CD4-positive, alpha-beta T cell (primary cell): ENCODE measurements around the gene CST6. TPM values are rescaled to one million over a fixed set of nuclear protein-coding genes. Genes with fewer than 3 reads are reported as not detected.

ENCODE experiments used
- ATAC-seq: fragments of 200-7000 bp; cut with Tn5 transposase; one replicate; pipeline ENCODE4 v1.10.0; 2022; ENCODE audit warnings: mild to moderate bottlenecking; ENCODE audit not compliant: poor library complexity
- CTCF ChIA-PET: fragments of 350-600 bp; sonication (Branson Sonifier 250); formaldehyde crosslinking; loops from one replicate; lab custom pipeline; 2021; ENCODE audit warnings: antibody characterized with exemption, inconsistent platforms; lab: Charles Lee
- POLR2A ChIA-PET: fragments of 350-600 bp; sonication (Branson Sonifier 250); formaldehyde crosslinking; loops from one replicate; lab custom pipeline; 2021; ENCODE audit warnings: antibody characterized with exemption, inconsistent platforms; lab: Charles Lee
- DNase-seq, 14 experiments: peaks; one replicate each; pipeline ENCODE4 v3.0.0-alpha.2; 2013 to 2020; ENCODE audit warnings: mixed read lengths in 2 of 14
- H3K27ac ChIP-seq, 2 donors: one replicate each; pipeline versions ENCODE4 v1.5.1 to v1.7.0; 2013; ENCODE audit warnings: low read length in 2 of 2, low read depth in 1 of 2, mild to moderate bottlenecking in 1 of 2
- H3K27me3 ChIP-seq, 2 experiments: 1 replicate in 1 of 2; 2 replicates in 1 of 2; pipeline versions ENCODE4 v1.6.1 to v1.7.0; 2013; ENCODE audit warnings: low read length in 2 of 2, control low read depth in 1 of 2, mild to moderate bottlenecking in 1 of 2, moderate library complexity in 1 of 2; ENCODE audit not compliant: insufficient read depth in 2 of 2, control insufficient read depth in 1 of 2
- H3K36me3 ChIP-seq: one replicate; pipeline ENCODE4 v1.6.1; 2013; ENCODE audit warnings: low read length, control low read depth; ENCODE audit not compliant: insufficient read depth
- H3K4me1 ChIP-seq: one replicate; pipeline ENCODE4 v1.6.1; 2013; ENCODE audit warnings: low read length, control low read depth; ENCODE audit not compliant: insufficient read depth
- H3K4me3 ChIP-seq: one replicate; pipeline ENCODE4 v1.5.1; 2013; ENCODE audit warnings: mild to moderate bottlenecking, low read length, moderate library complexity
- H3K9me3 ChIP-seq, 2 experiments: 1 replicate in 1 of 2; 2 replicates in 1 of 2; pipeline versions ENCODE4 v1.6.1 to v1.7.0; 2013; ENCODE audit warnings: low read length in 2 of 2, mild to moderate bottlenecking in 2 of 2, control low read depth in 1 of 2, moderate library complexity in 1 of 2; ENCODE audit not compliant: control insufficient read depth in 1 of 2, insufficient read depth in 1 of 2
- H3K27ac Mint-ChIP-seq: one replicate; pipeline ENCODE4 v1.8.0; 2020; ENCODE audit warnings: mixed read lengths
- H3K27me3 Mint-ChIP-seq: one replicate; pipeline ENCODE4 v1.8.0; 2021; ENCODE audit warnings: mixed read lengths
- H3K36me3 Mint-ChIP-seq: one replicate; pipeline ENCODE4 v1.8.0; 2021; ENCODE audit warnings: low read depth, mixed read lengths
- H3K4me1 Mint-ChIP-seq: one replicate; pipeline ENCODE4 v1.8.0; 2021; ENCODE audit warnings: low read depth, mixed read lengths
- H3K4me3 Mint-ChIP-seq: one replicate; pipeline ENCODE4 v1.8.0; 2020; ENCODE audit warnings: mild to moderate bottlenecking, mixed read lengths
- H3K9me3 Mint-ChIP-seq: one replicate; pipeline ENCODE4 v1.8.0; 2020; ENCODE audit warnings: mixed read lengths
- intact Hi-C, 2 experiments: fragments of 100-400 bp; cut with DNase I in 1 of 2; cut with micrococcal nuclease in 1 of 2; formaldehyde crosslinking; loops; one replicate each; pipeline versions ENCODE4 v1.15.1 to v1.9.0; 2023 to 2025; cut with DNase I, micrococcal nuclease
- total RNA-seq, 174 experiments: library from RNA in 2 of 174; stranded (reverse) in 2 of 174; gene quantifications; one replicate each; pipeline ENCODE4 v1.2.3 and lab custom pipeline; 2021 to 2026
- TF ChIP-seq, protein P1 (sequence below): fragments of 200-600 bp; IDR thresholded peaks from one replicate; pipeline ENCODE4 v1.8.0; 2022; ENCODE audit warnings: antibody characterized with exemption, mild to moderate bottlenecking

CST6 gene
- total RNA-seq, 2 experiments from 2014 or later, result not detected

DNA sequence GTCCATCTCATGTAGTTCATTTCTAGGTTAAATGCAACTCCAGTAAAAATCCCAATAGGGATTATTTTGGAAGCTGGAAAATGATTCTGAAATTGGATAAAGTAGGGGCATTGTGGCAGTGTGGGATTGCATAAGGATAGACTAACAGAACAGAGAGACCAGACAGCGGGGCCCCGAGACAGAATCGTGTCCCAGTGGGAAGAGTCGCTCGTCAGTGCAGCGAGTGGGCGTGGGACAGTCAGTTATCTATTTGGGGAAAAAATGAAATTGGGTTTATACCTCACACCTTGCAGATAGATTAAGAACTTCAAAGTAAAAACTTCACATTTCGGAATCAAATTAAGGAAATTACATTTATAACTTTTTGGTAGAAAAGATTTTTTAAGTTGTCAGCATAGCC is 39.7 kb upstream of the CST6 start:
- TF ChIP-seq, protein P1, sequence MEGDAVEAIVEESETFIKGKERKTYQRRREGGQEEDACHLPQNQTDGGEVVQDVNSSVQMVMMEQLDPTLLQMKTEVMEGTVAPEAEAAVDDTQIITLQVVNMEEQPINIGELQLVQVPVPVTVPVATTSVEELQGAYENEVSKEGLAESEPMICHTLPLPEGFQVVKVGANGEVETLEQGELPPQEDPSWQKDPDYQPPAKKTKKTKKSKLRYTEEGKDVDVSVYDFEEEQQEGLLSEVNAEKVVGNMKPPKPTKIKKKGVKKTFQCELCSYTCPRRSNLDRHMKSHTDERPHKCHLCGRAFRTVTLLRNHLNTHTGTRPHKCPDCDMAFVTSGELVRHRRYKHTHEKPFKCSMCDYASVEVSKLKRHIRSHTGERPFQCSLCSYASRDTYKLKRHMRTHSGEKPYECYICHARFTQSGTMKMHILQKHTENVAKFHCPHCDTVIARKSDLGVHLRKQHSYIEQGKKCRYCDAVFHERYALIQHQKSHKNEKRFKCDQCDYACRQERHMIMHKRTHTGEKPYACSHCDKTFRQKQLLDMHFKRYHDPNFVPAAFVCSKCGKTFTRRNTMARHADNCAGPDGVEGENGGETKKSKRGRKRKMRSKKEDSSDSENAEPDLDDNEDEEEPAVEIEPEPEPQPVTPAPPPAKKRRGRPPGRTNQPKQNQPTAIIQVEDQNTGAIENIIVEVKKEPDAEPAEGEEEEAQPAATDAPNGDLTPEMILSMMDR, result no peak
- Histone ChIP-seq H3K36me3 (peaks cover 73% of the 10 kb centered on the region), H3K27me3 (no peaks in the 10 kb centered on the region), H3K4me3 (no peak overlapping the region), H3K27ac (no peak overlapping the region), H3K9me3 (no peaks in the 10 kb centered on the region), H3K4me1 (no peaks in the 10 kb centered on the region)
- Mint-ChIP-seq H3K4me3 (no peak overlapping the region), H3K36me3 (peaks cover 77% of the 10 kb centered on the region), H3K27me3 (no peaks in the 10 kb centered on the region), H3K9me3 (no peaks in the 10 kb centered on the region), H3K4me1 (no peaks in the 10 kb centered on the region), H3K27ac (peak overlapping the region; percentile 1)
- ChIA-PET CTCF (interaction anchor here (1.4 kb wide), 1 partner anchor 88 kb away, joined by 3 read pairs; no protein-coding TSS in a partner anchor), POLR2A (interaction anchor here (0.6 to 1.3 kb wide), 2 partner anchors 82 to 110 kb away, joined by 3 to 5 read pairs; partner anchors contain the start of gene CCDC85B)
- DNase-seq (no peak), ATAC-seq (no peak)
- intact Hi-C loops, result no loop called here

DNA sequence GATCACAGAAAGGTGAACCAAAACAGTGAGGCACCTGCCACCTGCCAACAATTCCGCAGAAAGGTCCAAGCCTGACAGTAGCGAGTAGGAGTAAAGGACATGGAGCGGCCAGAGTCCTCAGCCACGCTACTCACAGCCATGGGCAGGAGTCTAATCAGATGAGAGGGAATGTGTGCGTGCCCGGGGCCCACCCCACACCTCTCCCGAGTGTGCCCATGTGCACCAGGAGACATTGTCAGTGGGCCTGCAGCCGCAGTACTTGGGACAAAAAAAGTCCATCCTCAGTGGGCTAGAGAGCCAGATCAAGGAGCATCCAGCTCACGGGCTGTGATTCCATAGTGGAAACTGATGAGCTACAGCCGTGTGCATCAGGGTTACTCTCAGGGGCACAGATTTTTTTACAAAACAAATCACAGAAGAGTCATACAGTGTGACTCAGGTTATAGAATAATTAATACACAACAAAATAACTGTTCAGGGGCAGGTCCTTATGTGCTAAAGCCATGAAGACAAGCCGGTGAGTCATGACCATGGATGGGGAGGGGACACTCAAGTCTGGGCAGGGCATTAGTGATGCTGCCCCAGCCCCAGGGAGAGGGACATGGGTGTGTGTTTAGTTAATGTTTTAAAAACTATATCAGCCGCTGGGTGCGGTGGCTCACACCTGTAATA is 38.2 kb upstream of the CST6 start:
- POLR2A ChIA-PET, result interaction anchor here (0.7 to 1.1 kb wide), 2 partner anchors 13 to 193 kb away, joined by 3 to 4 read pairs; partner anchors contain the start of gene SART1
- ATAC-seq, result no peak

DNA sequence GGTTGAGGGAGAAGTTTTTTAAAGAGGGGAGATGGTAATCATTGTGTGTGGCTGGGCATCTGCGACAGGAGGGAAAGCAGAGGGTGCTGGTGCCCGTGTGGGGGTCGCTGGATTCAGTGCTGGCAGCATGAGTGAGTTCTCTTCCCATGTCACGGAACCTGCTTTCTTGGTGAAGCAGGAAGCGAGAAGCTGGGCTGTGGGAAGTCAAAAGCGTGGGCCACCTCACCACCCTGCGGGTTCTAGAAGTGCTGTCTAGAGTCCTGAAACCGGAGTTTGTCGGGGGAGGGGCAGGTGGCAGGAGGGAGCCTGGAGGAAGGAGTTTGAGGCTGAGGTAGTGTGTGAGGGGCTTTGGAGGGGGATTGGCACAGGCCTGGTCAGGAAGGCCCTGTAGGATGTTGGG is 36.0 kb upstream of the CST6 start:
- Histone ChIP-seq H3K9me3 (no peaks in the 10 kb centered on the region), H3K27ac (no peak overlapping the region), H3K36me3 (peaks cover 62% of the 10 kb centered on the region), H3K4me3 (no peak overlapping the region), H3K27me3 (no peaks in the 10 kb centered on the region), H3K4me1 (no peaks in the 10 kb centered on the region)
- no peaks in the 10 kb centered on the region for H3K9me3 Mint-ChIP-seq
- peak overlapping the region; percentile 3 for H3K4me3 Mint-ChIP-seq
- peak overlapping the region; percentile 49 for H3K27ac Mint-ChIP-seq
- CTCF ChIA-PET, result no interaction called here
- ATAC-seq, result no peak
- intact Hi-C loops, result no loop called here
- TF ChIP-seq, protein P1, result no peak
- POLR2A ChIA-PET, result no interaction called here
- H3K27me3 Mint-ChIP-seq, result no peaks in the 10 kb centered on the region
- H3K4me1 Mint-ChIP-seq, result no peaks in the 10 kb centered on the region
- H3K36me3 Mint-ChIP-seq, result peaks cover 69% of the 10 kb centered on the region
- DNase-seq, result no peak

More for the DNA sequence above, 38.2 kb upstream of the CST6 start:
- intact Hi-C loops, result no loop called here
- no peak overlapping the region for H3K4me3 Mint-ChIP-seq
- Histone ChIP-seq H3K4me3 (no peak overlapping the region), H3K27me3 (no peaks in the 10 kb centered on the region), H3K9me3 (no peaks in the 10 kb centered on the region), H3K27ac (no peak overlapping the region), H3K4me1 (no peaks in the 10 kb centered on the region), H3K36me3 (peaks cover 72% of the 10 kb centered on the region)
- TF ChIP-seq, protein P1, result no peak
- peaks cover 76% of the 10 kb centered on the region for H3K36me3 Mint-ChIP-seq
- H3K4me1 Mint-ChIP-seq, result no peaks in the 10 kb centered on the region
- no peaks in the 10 kb centered on the region for H3K27me3 Mint-ChIP-seq
- no peaks in the 10 kb centered on the region for H3K9me3 Mint-ChIP-seq
- no peak overlapping the region for H3K27ac Mint-ChIP-seq
- CTCF ChIA-PET, result interaction anchor here (1.1 to 1.4 kb wide), 2 partner anchors 89 kb away, joined by 3 read pairs; no protein-coding TSS in a partner anchor
- DNase-seq, result no peak
